SK-N-MC (cell line): ENCODE results near the gene API5.

ENCODE experiments used
- DNase-seq: peaks from one replicate; pipeline ENCODE4 v3.0.0-alpha.2; 2011; ENCODE audit warnings: low read depth, low spot score
- H3K27ac ChIP-seq: fragments of 200-600 bp; sonication (generic); 2 replicates; pipeline ENCODE4 v1.5.1; 2016; ENCODE audit warnings: mixed run types
- H3K36me3 ChIP-seq: fragments of 200-600 bp; sonication (generic); 2 replicates; pipeline ENCODE4 v1.6.1; 2017; ENCODE audit warnings: antibody characterized with exemption, low read length, mixed read lengths; ENCODE audit not compliant: insufficient read depth
- H3K4me3 ChIP-seq: fragments of 200-600 bp; sonication (generic); 2 replicates; pipeline ENCODE4 v1.5.1; 2016
- H3K9ac ChIP-seq: fragments of 200-600 bp; sonication (generic); 2 replicates; pipeline ENCODE4 v1.8.0; 2017; ENCODE audit warnings: mixed run types, mixed read lengths; ENCODE audit not compliant: insufficient read length
- H3K9me3 ChIP-seq: fragments of 200-600 bp; sonication (generic); 2 replicates; pipeline ENCODE4 v1.6.1; 2017; ENCODE audit warnings: low read depth, mild to moderate bottlenecking, antibody characterized with exemption, low read length, moderate library complexity, mixed read lengths
- EZH2 ChIP-seq: fragments of 200-600 bp; sonication (generic); IDR thresholded peaks from one replicate; pipeline ENCODE4 v1.6.1; 2017; ENCODE audit warnings: antibody characterized with exemption
- FOXP2 ChIP-seq: optimal IDR thresholded peaks from 2 replicates; pipeline ENCODE3; 2011; ENCODE audit warnings: mild to moderate bottlenecking, moderate library complexity; ENCODE audit not compliant: insufficient read depth; ENCODE audit errors: extremely low read length, control extremely low read depth
- POLR2AphosphoS5 ChIP-seq: IDR thresholded peaks from 2 replicates; pipeline ENCODE4 v1.6.1; 2012; ENCODE audit warnings: mild to moderate bottlenecking, low read depth, low read length, borderline replicate concordance

The API5 gene

GRCh38 chr11:43311791-43312607 is at the start of gene API5:
API5 (plus strand) TSS chr11:43311996; CDS start chr11:43312128, 132 bp downstream.
- no peaks in the 10 kb centered on the region for H3K9me3 ChIP-seq
- peaks cover under 1% of the 10 kb centered on the region; the same call in 1 of the 2 replicates for H3K36me3 ChIP-seq
- peak; percentile 87 for DNase-seq
- peak within 1 kb of the TSS; percentile 96 for H3K9ac ChIP-seq
- H3K27ac ChIP-seq = peak within 1 kb of the TSS; percentile 57; the same call in 1 of the 2 replicates
- peak within 1 kb of the TSS; percentile 88 for H3K4me3 ChIP-seq
- TF ChIP-seq EZH2 (no peak), POLR2AphosphoS5 (peak; percentile 91)

- no peak overlapping the region for H3K27ac ChIP-seq
- DNase-seq = no peak
Measured at GRCh38 chr11:43267856-43268580, 43.8 kb upstream of the API5 start.

GRCh38 chr11:43268786-43269185 is 43.0 kb upstream of the API5 start:
- TF ChIP-seq FOXP2 (no peak), EZH2 (no peak), POLR2AphosphoS5 (no peak)
- no peak overlapping the region for H3K4me3 ChIP-seq
- H3K9me3 ChIP-seq = no peaks in the 10 kb centered on the region
- H3K36me3 ChIP-seq = no peaks in the 10 kb centered on the region
- no peak overlapping the region for H3K9ac ChIP-seq
- H3K27ac ChIP-seq = no peak overlapping the region
- DNase-seq = no peak

More at GRCh38 chr11:43267856-43268580, 43.8 kb upstream of the API5 start:
- TF ChIP-seq EZH2 = no peak
- TF ChIP-seq FOXP2 = no peak
- no peak for TF ChIP-seq POLR2AphosphoS5
- Histone ChIP-seq H3K9me3 (no peaks in the 10 kb centered on the region), H3K4me3 (no peak overlapping the region), H3K36me3 (no peaks in the 10 kb centered on the region), H3K9ac (no peak overlapping the region)

GRCh38 chr11:43269254-43269918 is 42.4 kb upstream of the API5 start:
- H3K4me3 ChIP-seq = no peak overlapping the region
- H3K9ac ChIP-seq = no peak overlapping the region
- TF ChIP-seq EZH2 = no peak
- no peak overlapping the region for H3K27ac ChIP-seq
- no peaks in the 10 kb centered on the region for H3K36me3 ChIP-seq
- DNase-seq = no peak
- no peaks in the 10 kb centered on the region for H3K9me3 ChIP-seq

GRCh38 chr11:43270468-43270867 is 41.3 kb upstream of the API5 start:
- no peak for DNase-seq
- no peak overlapping the region for H3K27ac ChIP-seq
- TF ChIP-seq FOXP2 (no peak), POLR2AphosphoS5 (no peak), EZH2 (no peak)
- no peaks in the 10 kb centered on the region for H3K9me3 ChIP-seq
- H3K36me3 ChIP-seq = no peaks in the 10 kb centered on the region
- H3K9ac ChIP-seq = no peak overlapping the region
- H3K4me3 ChIP-seq = no peak overlapping the region

- DNase-seq = no peak
- no peaks in the 10 kb centered on the region for H3K9me3 ChIP-seq
- no peaks in the 10 kb centered on the region for H3K36me3 ChIP-seq
- TF ChIP-seq POLR2AphosphoS5 = no peak
- TF ChIP-seq EZH2 = no peak
- TF ChIP-seq FOXP2 = no peak
- H3K27ac ChIP-seq = no peak overlapping the region
- no peak overlapping the region for H3K4me3 ChIP-seq
- no peak overlapping the region for H3K9ac ChIP-seq
Measured at GRCh38 chr11:43278193-43278956, 33.4 kb upstream of the API5 start.

- no peak for TF ChIP-seq FOXP2
- TF ChIP-seq EZH2 = no peak
- TF ChIP-seq POLR2AphosphoS5 = no peak
- Histone ChIP-seq H3K9me3 (no peaks in the 10 kb centered on the region), H3K9ac (no peak overlapping the region), H3K27ac (no peak overlapping the region), H3K36me3 (no peaks in the 10 kb centered on the region), H3K4me3 (peak overlapping the region; percentile 56)
- no peak for DNase-seq
Measured at GRCh38 chr11:43282607-43283440, 29.0 kb upstream of the API5 start.

- Histone ChIP-seq H3K4me3 (no peak overlapping the region), H3K9me3 (no peaks in the 10 kb centered on the region), H3K27ac (no peak overlapping the region), H3K9ac (no peak overlapping the region), H3K36me3 (no peaks in the 10 kb centered on the region)
- no peak for TF ChIP-seq EZH2
- TF ChIP-seq POLR2AphosphoS5 = no peak
- TF ChIP-seq FOXP2 = no peak
- no peak for DNase-seq
Measured at GRCh38 chr11:43285826-43286225, 26.0 kb upstream of the API5 start.
